WERI-Rb-1 (cell line): ENCODE measurements around the gene R3HDM2.

Experiments
- DNase-seq: peaks from one replicate; pipeline ENCODE4 v3.0.0-alpha.2; 2020
- H3K27ac ChIP-seq: fragments of 250-450 bp; sonication (Bioruptor Pico); 2 replicates; pipeline ENCODE4 v1.5.1; 2020; ENCODE audit warnings: mild to moderate bottlenecking, moderate library complexity
- H3K27me3 ChIP-seq: fragments of 250-450 bp; sonication (Bioruptor Pico); 2 replicates; pipeline ENCODE4 v1.5.1; 2021; ENCODE audit warnings: mild to moderate bottlenecking, low read depth, moderate library complexity; ENCODE audit not compliant: insufficient read depth, severe bottlenecking
- H3K36me3 ChIP-seq: fragments of 250-450 bp; sonication (Bioruptor Pico); 2 replicates; pipeline ENCODE4 v1.5.1; 2020; ENCODE audit warnings: mild to moderate bottlenecking, moderate library complexity
- H3K4me3 ChIP-seq: 2 replicates; pipeline ENCODE4 v1.5.1; 2011; ENCODE audit warnings: low read depth, mild to moderate bottlenecking, control low read depth, low read length
- H3K9me3 ChIP-seq: fragments of 250-450 bp; sonication (Bioruptor Pico); 2 replicates; pipeline ENCODE4 v1.5.1; 2021; ENCODE audit warnings: mild to moderate bottlenecking, moderate library complexity; ENCODE audit not compliant: severe bottlenecking
- TF ChIP-seq, protein P1 (sequence below): IDR thresholded peaks from 2 replicates; pipeline ENCODE4 v1.5.1; 2011; ENCODE audit warnings: low read depth, mild to moderate bottlenecking, control low read depth, inconsistent platforms, low read length

The R3HDM2 gene

DNA sequence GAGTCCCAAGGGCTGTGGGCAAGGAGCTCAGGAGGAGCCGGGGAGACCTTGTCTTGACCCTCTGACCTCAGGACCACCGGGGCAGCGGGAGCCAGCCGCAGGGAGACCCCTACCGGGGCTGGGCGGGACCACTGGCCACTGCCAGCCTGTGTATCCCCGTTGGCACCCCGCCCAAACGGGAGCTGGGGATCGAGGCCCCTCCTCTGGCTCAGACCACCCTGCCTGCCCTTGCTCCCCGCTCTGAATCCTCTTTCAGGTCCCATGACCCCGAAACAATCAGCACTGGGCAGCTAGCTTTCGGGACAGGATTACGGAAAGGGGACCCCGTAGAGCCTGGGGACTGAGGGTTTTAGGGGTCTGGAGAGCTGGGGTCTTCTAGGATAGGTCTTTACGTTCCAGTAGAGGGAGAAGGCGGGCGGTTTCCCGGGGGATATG, 30.0 kb upstream of the R3HDM2 start:
- Histone ChIP-seq H3K27ac (peak overlapping the region; percentile 25; the same call in 1 of the 2 replicates), H3K4me3 (peak overlapping the region; percentile 74), H3K9me3 (no peaks in the 10 kb centered on the region), H3K36me3 (peaks cover 27% of the 10 kb centered on the region), H3K27me3 (peaks cover 2% of the 10 kb centered on the region)
- TF ChIP-seq, protein P1, sequence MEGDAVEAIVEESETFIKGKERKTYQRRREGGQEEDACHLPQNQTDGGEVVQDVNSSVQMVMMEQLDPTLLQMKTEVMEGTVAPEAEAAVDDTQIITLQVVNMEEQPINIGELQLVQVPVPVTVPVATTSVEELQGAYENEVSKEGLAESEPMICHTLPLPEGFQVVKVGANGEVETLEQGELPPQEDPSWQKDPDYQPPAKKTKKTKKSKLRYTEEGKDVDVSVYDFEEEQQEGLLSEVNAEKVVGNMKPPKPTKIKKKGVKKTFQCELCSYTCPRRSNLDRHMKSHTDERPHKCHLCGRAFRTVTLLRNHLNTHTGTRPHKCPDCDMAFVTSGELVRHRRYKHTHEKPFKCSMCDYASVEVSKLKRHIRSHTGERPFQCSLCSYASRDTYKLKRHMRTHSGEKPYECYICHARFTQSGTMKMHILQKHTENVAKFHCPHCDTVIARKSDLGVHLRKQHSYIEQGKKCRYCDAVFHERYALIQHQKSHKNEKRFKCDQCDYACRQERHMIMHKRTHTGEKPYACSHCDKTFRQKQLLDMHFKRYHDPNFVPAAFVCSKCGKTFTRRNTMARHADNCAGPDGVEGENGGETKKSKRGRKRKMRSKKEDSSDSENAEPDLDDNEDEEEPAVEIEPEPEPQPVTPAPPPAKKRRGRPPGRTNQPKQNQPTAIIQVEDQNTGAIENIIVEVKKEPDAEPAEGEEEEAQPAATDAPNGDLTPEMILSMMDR = peak; percentile 21; the same call in 1 of the 2 replicates
- DNase-seq = no peak

DNA sequence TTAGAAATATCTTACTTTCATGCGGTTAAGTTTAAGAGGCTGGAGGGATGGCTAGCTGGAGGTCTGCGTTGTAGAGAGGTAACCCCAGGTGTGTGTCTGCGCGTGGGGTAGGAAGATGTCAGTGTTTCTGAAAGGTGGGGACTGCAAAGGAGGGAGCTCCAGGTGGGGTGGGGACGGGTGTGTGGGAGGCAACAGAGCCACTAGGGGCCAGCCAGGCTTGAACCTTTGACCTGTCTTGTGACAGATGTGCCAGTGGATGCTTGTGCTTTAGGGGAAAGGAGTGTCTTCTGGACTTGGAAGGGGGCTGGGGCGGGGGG, 29.6 kb upstream of the R3HDM2 start:
- Histone ChIP-seq H3K27ac (no peak overlapping the region), H3K9me3 (no peaks in the 10 kb centered on the region), H3K36me3 (peaks cover 27% of the 10 kb centered on the region), H3K27me3 (peaks cover 2% of the 10 kb centered on the region), H3K4me3 (peak overlapping the region; percentile 21)
- TF ChIP-seq, protein P1 = no peak
- no peak for DNase-seq

DNA sequence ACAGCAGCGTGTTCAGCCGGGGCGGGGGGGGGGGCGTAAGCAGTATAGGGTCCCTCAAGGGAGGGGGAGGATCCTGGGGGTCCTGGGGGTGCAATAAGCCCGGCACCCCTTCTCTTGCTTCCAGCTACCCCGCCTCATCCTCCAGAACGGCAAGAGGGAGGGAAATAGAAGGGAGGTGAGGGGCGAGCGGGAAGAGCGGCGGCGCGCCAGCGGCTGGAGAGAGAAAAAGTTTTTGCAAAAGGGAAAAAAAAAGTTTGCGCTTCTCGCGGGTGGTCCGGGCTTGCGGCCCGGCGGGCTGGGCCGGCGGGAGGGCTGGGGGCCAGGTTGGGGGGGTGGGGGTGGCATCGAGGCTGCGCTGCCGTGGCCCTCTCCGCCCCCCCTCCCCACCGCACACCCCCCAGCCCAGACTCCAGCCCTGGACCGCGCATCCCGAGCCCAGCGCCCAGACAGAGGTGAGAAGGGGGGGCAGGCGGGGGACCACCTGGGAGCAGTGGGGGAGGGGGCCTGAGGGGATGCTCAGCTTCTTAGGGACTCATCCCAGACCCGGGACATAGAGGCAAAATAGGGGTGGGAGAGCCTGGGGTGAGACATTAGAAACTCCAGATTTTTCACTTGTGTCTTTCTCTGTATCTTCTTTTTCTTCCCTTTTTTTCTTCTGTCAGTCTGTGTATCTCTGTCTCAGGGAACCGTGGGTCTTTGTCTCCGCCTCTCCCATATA, 29.1 kb upstream of the R3HDM2 start, which contains the start of gene GLI1:
Gene GLI1, plus strand, starts transcription at position 36 of the 718 bp plus-strand sequence. CDS start 3,907 bp downstream, outside the sequence.
- Histone ChIP-seq H3K4me3 (peak within 1 kb of the TSS; percentile 48), H3K27me3 (peaks cover 2% of the 10 kb centered on the region), H3K27ac (peak within 1 kb of the TSS; percentile 100), H3K9me3 (no peaks in the 10 kb centered on the region), H3K36me3 (peaks cover 27% of the 10 kb centered on the region)
- DNase-seq = no peak
- TF ChIP-seq, protein P1 = no peak

DNA sequence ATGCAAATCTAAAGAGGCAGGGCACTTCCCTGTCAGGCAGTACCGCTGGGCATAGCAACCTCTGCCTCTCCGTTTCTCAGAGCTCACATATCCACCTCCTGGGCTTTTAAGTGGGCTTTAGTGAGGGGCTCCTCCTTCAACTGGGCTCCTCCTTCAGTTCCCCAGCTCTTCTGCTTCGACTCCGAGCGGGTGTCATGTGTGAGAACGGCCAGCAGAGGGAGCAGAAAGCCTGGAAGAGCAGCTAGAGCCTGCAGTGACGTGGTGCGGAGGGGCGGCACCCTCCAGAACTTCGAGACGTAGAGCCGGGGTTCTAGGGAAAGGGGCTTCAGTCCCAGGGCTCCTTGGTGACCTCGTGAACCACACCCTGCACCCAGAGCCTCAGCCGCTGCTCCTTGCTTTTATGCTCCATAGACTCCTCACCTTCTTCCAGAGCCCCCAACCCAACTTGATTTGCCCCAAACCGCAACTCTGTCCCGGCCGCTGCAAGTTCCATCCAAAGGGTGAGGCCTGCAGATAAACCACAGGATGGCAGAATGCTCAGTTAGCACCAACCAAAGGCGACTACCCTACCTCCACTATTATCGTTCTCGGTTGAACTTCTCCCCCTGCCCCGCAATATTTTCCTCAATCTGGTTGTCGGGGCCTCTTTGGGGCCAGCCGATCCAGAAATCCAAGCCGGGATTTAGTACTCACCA, 28.4 kb upstream of the R3HDM2 start:
- Histone ChIP-seq H3K36me3 (peaks cover 27% of the 10 kb centered on the region), H3K4me3 (peak overlapping the region; percentile 48), H3K27ac (peak overlapping the region; percentile 100)

DNA sequence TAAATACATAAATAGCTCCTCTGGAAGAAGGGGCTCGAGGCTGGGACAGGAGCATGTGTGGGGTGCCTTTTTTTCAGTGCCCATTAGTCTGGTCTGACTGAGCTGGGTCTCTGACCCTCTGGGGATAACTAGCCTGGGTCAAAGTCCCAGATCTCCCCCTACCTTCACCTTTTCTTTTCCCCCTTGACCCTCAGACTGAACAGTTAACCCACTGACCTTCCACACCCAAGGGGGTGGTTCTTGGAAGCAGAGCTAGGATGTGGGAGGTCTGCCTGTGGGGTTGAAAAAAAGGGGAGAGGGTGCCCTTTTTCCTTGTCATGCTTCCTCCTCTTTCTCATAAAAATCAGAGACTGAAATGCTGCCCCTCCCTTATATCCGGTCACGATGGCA, 27.8 kb upstream of the R3HDM2 start:
- H3K4me3 ChIP-seq = peak overlapping the region; percentile 23
- TF ChIP-seq, protein P1 = no peak
- no peak for DNase-seq
- H3K36me3 ChIP-seq = peaks cover 27% of the 10 kb centered on the region
- no peaks in the 10 kb centered on the region for H3K9me3 ChIP-seq
- H3K27ac ChIP-seq = peak overlapping the region; percentile 100
- H3K27me3 ChIP-seq = peaks cover 2% of the 10 kb centered on the region

More for the DNA sequence above, 28.4 kb upstream of the R3HDM2 start:
- Histone ChIP-seq H3K27me3 (peaks cover 2% of the 10 kb centered on the region), H3K9me3 (no peaks in the 10 kb centered on the region)
- TF ChIP-seq, protein P1 = peak; percentile 85
- peak; percentile 97 for DNase-seq
